Psoas muscle (tissue), 8 donors: Measurements from ENCODE around the gene SMIM36. TPM values are rescaled to one million over a fixed set of nuclear protein-coding genes. Genes with fewer than 3 reads are reported as not detected.

Source experiments
- ATAC-seq, 4 donors: fragments of 200-7000 bp; cut with Tn5 transposase; one replicate each; pipeline ENCODE4 v1.9.1; 2020; ENCODE audit warnings: moderate library complexity in 3 of 4, mild to moderate bottlenecking in 2 of 4
- DNase-seq, 2 donors: peaks; one replicate each; pipeline ENCODE4 v3.0.0-alpha.2; 2020
- H3K27ac ChIP-seq: fragments of 200-600 bp; one replicate; pipeline ENCODE4 v1.8.0; 2022
- H3K27me3 ChIP-seq, 3 donors: fragments of 200-600 bp in 1 of 3; one replicate each; pipeline versions ENCODE4 v1.6.1 to v1.8.0; 2013 to 2022; ENCODE audit warnings: low read length in 2 of 3, mild to moderate bottlenecking in 2 of 3, moderate library complexity in 1 of 3; ENCODE audit not compliant: insufficient read depth in 3 of 3
- H3K36me3 ChIP-seq, 2 donors: fragments of 200-600 bp in 1 of 2; one replicate each; pipeline versions ENCODE4 v1.6.1 to v1.8.0; 2013 to 2022; ENCODE audit warnings: low read depth in 1 of 2, mild to moderate bottlenecking in 1 of 2, moderate library complexity in 1 of 2; ENCODE audit not compliant: insufficient read depth in 1 of 2
- H3K4me1 ChIP-seq: fragments of 200-600 bp; one replicate; pipeline ENCODE4 v1.8.0; 2022
- H3K4me3 ChIP-seq: fragments of 200-600 bp; one replicate; pipeline ENCODE4 v1.8.0; 2022; ENCODE audit warnings: mild to moderate bottlenecking
- H3K9me3 ChIP-seq: fragments of 200-600 bp; one replicate; pipeline ENCODE4 v1.8.0; 2022
- WGBS, 3 donors: extraction: QIAGEN DNeasy Blood & Tissue Kit; methylation state at CpG; one replicate each; pipeline versions ENCODE4 v1.1.6 to v1.1.7; 2013; 5-methylcytosine and 5-hydroxymethylcytosine counted together
- intact Hi-C, 2 donors: fragments of 100-400 bp; cut with DNase I; formaldehyde crosslinking; loops; one replicate each; pipeline versions ENCODE4 v1.11.0 to v1.14.2; 2022
- polyA plus RNA-seq, 3 donors: library from polyadenylated mRNA; stranded (reverse); fragments of 200-250 nt; gene quantifications; one replicate each; pipeline ENCODE4 v1.2.3, GENCODE V29; 2013
- total RNA-seq, 4 donors: library from RNA; stranded (reverse); fragmentation: NEBNext Ultra II Directional in 2 of 4; extraction: Animal tissue kit (Norgen Biotek cat#: 25700) in 2 of 4; gene quantifications; one replicate each; pipeline versions ENCODE4 v1.2.1 to v1.2.4, GENCODE V29; 2021 to 2023
- TF ChIP-seq, protein P1 (sequence below): fragments of 200-600 bp; IDR thresholded peaks from one replicate; pipeline ENCODE4 v1.8.0; 2022; ENCODE audit warnings: antibody characterized with exemption
- donor health status: healthy with polysubstance abuse.
- donor health status: DM: no; HTN: no; CAD: no; lungs with moderate emphysema.
- donor health status: Bipolar disorder and iron deficiency.
- donor health status: healthy.
- donor health status: DM: yes; HTN: yes; CAD: no.
- donor health status: DM: no; HTN: no; CAD: no.
- donor health status: DM: no; HTN: no; CAD: no.
- donor health status: DM: yes; HTN: yes; CAD: no.

Gene SMIM36
- total and polyA plus RNA-seq, 7 donors, result not detected

DNA sequence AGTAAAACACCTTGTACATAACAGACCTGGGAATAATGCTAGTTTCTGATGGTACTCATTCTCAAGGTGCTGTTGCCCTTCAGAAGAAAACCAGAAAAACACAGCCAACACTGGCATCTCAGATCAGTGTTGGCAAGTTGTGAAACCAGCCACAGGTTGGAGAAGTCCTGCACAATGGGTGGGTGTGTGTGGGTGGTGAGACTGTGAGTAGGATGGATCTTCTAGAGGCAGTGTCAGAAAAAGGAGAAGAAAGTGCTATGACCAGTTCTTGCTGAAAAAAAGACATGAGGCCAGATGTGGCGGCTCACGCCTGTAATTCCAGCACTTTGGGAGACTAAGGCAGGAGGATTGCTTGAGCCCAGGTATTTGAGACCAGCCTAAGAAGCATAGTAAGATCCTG, 35.2 kb upstream of the SMIM36 start:
- peaks cover 5% of the 10 kb centered on the region for H3K9me3 ChIP-seq
- 94 to 97% (median 95%) methylated on average over 2 of the region's 2 CpGs for WGBS, 3 donors
- H3K27ac ChIP-seq, result no peak overlapping the region
- H3K4me1 ChIP-seq, result no peaks in the 10 kb centered on the region
- ATAC-seq, result no peak
- TF ChIP-seq, protein P1, sequence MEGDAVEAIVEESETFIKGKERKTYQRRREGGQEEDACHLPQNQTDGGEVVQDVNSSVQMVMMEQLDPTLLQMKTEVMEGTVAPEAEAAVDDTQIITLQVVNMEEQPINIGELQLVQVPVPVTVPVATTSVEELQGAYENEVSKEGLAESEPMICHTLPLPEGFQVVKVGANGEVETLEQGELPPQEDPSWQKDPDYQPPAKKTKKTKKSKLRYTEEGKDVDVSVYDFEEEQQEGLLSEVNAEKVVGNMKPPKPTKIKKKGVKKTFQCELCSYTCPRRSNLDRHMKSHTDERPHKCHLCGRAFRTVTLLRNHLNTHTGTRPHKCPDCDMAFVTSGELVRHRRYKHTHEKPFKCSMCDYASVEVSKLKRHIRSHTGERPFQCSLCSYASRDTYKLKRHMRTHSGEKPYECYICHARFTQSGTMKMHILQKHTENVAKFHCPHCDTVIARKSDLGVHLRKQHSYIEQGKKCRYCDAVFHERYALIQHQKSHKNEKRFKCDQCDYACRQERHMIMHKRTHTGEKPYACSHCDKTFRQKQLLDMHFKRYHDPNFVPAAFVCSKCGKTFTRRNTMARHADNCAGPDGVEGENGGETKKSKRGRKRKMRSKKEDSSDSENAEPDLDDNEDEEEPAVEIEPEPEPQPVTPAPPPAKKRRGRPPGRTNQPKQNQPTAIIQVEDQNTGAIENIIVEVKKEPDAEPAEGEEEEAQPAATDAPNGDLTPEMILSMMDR, result no peak
- no peak for DNase-seq
- no peak overlapping the region for H3K4me3 ChIP-seq
- intact Hi-C loops, result no loop called here
- no peaks in the 10 kb centered on the region for H3K36me3 ChIP-seq
- peaks cover 0 to 7% (median 3%) of the 10 kb centered on the region in 3 donors for H3K27me3 ChIP-seq

DNA sequence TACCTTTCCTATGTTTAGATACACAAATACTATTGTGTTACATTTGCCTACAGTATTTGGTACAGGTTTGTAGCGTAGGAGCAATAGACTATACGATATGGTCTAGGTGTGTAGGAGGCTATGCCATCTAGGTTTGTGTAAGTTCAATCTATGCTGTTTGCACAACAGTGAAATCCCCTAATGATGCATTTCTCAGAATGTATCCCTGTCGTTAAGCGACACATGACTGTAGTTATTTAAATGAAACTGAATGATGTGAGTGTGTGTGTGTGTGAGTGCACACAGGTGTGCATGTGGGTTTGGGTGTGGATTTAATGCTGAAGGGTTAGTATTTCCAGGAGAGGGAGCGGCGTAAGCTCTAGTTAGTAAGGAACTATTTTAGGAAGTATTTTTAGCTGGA, 34.6 kb upstream of the SMIM36 start:
- H3K4me3 ChIP-seq, result no peak overlapping the region
- H3K4me1 ChIP-seq, result no peaks in the 10 kb centered on the region
- 85 to 87% (median 85%) methylated on average over 6 of the region's 6 CpGs for WGBS, 3 donors
- H3K9me3 ChIP-seq, result peaks cover 5% of the 10 kb centered on the region
- intact Hi-C loops, result no loop called here
- no peak overlapping the region for H3K27ac ChIP-seq
- no peaks in the 10 kb centered on the region for H3K36me3 ChIP-seq
- ATAC-seq, result no peak
- H3K27me3 ChIP-seq, result peaks cover 0 to 7% (median 3%) of the 10 kb centered on the region in 3 donors
- TF ChIP-seq, protein P1, result no peak
- DNase-seq, result no peak

DNA sequence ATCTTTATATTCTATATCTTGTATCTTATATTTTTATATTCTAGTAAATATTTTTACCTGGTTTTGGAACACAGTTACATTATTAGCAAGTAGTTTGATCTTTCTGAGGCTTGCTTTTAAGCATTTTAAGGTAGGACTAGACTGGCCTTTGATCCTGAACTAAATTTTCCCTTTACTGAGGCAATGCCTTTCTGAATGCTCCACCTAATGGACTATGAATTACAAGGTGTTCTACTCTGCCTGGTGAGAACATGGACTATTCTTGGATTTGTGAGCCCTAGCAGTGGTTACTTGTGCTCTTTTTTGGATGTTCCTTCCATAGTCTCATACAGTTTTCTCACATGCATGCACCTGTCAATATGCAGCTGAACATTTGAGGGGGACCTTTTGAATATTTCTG, 32.5 kb upstream of the SMIM36 start:
- Histone ChIP-seq H3K4me3 (no peak overlapping the region), H3K36me3 (no peaks in the 10 kb centered on the region), H3K27ac (no peak overlapping the region), H3K27me3 (peaks cover 0 to 5% (median 3%) of the 10 kb centered on the region in 3 donors), H3K9me3 (peaks cover 4% of the 10 kb centered on the region), H3K4me1 (no peaks in the 10 kb centered on the region)
- DNase-seq, result no peak
- no peak for ATAC-seq
- intact Hi-C loops, result no loop called here
- TF ChIP-seq, protein P1, result no peak

DNA sequence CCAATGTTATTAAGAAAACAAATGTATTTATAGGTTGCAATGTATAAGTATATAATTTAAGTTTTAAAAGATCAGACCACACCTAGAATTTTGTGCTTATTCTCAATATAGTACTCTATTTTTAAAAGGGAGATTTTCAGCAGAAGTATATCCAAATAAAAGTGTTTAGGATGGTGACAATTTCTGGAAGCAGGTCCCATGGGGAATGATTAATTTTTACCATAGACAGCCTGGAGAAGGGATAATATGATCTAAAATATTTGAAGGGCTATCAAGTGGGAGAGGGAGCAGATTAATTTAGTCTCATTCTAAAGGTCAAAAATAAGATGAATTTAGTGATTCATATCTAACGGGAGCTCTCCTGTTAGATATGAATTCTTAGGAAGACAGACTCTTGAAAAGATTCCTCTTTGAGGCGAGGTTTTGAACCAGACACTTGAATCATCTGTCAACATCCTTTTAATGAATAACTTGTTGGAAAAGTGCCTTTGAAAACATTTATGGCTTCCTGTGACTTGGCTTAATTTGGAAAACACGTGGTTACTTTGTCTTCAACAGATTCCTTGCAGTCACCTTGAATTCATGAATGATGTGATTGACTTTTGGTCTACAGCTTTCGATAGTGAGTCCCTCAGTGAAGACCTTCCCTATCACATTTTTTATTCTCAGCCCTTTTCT, 29.3 kb upstream of the SMIM36 start:
- intact Hi-C loops, result no loop called here

More for the DNA sequence above, 29.3 kb upstream of the SMIM36 start:
- Histone ChIP-seq H3K4me1 (no peaks in the 10 kb centered on the region), H3K27me3 (peaks cover 0 to 5% (median 0%) of the 10 kb centered on the region in 3 donors), H3K36me3 (no peaks in the 10 kb centered on the region), H3K27ac (no peak overlapping the region), H3K9me3 (no peaks in the 10 kb centered on the region), H3K4me3 (no peak overlapping the region)
- WGBS, 3 donors, result 41 to 44% (median 43%) methylated on average over 4 of the region's 4 CpGs
- ATAC-seq, result no peak
- no peak for DNase-seq
- TF ChIP-seq, protein P1, result no peak
